Left kidney (tissue), 2 donors: ENCODE data around the gene PAH. TPM values are rescaled to one million over a fixed set of nuclear protein-coding genes. Genes with fewer than 3 reads are reported as not detected.
A peak's percentile ranks its signal among the peaks of the same experiment; 100 is the strongest.

Source experiments
- DNase-seq: peaks from one replicate; pipeline ENCODE4 v3.0.0-alpha.2; 2013
- polyA plus RNA-seq: library from polyadenylated mRNA; unstranded; fragments of 120-200 nt; gene quantifications from one replicate; pipeline ENCODE4 v1.2.1, GENCODE V29; 2013; ENCODE audit not compliant: insufficient read length

Gene PAH
- polyA plus RNA-seq, 1 donor, result 133 TPM

DNA sequence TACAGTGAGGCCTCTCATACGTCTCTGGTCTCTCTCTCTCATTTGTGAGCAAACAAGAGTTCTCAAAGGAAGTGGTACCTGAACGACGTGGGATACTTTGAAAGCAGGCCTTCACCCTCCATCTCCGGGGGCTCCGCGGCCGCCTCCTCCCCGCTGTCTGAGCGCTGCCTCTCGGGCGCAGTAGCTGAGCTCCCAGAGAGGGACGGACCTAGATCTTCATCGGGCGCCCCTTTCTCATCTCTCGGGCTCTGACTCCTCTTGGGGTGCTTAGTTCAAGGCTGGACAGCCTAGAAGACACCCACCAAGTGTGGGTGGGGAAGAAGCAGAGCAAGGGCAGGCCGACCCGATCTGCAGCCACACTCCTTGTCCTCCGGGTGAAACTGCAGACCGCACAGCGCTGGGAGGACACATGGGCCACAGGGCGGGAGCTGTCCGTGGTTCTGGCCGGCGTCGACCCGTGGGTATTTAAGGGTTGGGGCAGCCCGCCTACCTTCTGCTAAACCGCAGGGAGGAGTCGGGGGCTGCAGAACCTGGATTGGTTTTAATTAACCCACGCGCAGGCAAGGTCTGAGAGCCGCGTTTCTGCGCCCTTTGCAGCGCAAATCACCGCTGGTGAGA, 92.7 kb downstream of the PAH start:
- DNase-seq, result peak; percentile 72

- DNase-seq, result no peak
These were observed 95.9 kb downstream of the PAH start for GRCh38 chr12:102821149-102821548.

- DNase-seq, result no peak
These were observed 100.1 kb downstream of the PAH start for GRCh38 chr12:102816816-102817434.

DNA sequence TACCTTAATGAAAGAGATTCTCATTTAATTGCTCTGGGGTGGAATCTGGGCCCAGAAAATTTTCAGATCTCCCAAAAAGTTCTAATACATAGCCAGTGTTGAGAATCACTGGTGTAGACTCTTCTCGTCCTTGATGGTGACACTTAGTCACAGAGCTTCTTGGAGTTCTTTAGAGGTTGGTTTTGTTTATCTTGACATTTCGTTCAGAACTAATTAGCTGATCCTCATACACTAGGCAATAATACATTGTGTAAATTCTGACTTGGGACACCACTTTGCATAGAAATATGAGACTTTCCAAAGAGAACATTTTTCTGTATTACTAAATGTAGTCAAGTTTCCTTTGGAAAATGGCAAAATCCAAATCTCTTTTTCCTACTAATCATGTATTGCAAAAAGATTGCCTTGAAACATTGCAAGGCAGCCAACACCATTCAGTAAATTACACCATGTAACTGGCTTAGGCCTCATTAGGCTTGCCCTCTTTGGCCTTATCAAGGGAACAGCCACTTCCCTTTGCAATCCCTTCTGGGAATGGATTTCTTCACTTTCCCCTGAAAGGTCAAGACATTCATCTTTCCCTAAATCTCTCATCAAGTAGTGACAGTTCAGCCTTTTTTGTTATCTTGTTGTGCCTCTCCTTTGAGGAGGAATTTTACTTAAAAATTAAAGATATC, 102.2 kb downstream of the PAH start:
- no peak for DNase-seq

DNA sequence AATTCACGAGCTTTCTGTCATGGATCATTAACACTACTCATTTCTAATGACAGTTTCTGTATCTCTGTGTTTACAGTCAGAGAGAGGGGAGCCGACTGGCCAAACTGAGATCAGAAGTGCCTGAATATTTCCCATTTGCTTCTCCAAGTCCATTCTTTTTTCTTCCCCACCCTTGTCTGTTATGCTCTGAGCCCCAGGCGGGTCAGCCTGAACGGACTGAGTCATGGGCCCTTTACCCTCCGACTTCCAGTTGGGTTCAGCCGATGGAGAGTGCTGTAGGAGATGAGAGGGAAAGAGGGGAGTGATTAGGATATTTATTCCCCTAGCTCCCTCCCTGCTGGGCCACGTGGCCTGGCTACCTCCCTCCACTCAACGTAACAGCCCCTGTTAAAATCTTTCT, 104.7 kb downstream of the PAH start:
- no peak for DNase-seq

GRCh38 chr12:102811110-102811737, 105.8 kb downstream of the PAH start:
- no peak for DNase-seq

GRCh38 chr12:102808412-102808811, 108.6 kb downstream of the PAH start:
- no peak for DNase-seq

GRCh38 chr12:102806592-102806991, 110.5 kb downstream of the PAH start:
- no peak for DNase-seq

DNA sequence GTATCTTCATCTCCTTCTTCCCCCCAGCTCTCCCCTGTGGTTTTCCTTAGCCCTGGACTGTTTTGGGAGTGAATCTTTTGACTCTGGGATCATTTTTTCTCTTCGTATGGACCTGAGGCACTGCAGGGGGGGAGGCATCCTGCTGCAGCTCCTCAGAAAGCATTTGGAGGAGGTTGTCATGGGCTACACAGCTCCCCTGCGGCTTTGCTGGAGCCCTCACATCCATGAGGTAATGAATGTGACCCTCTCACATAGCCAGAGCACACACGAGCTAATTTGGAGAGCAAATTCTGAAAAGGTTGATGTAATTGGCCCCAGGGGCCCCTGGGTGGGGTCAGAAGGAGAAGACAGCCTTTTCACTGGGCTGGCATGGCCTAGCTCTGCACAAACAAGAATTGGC, 110.9 kb downstream of the PAH start:
- no peak for DNase-seq

GRCh38 chr12:102800565-102800964, 116.5 kb downstream of the PAH start:
- DNase-seq, result no peak

DNA sequence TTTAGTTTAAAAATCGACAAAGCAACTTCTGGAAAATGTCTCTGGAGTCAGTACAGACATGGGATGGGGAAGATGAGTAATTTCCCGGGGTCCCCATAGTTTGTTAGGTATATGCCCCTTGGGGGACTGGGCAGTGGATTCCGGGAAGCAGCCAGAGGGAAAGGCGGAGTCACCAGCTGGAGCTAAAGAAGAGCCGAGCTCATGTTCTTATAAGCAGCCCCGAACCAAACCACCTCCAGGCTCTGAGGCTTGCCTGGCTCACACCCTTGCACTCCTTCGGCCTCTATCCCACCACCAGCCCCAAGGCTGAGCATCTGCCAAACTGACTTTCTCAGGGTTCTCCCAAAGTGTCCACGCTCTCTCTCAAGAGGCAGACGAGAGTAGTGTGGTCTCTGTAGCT, 117.8 kb downstream of the PAH start:
- no peak for DNase-seq

GRCh38 chr12:102797528-102797927, 119.5 kb downstream of the PAH start:
- no peak for DNase-seq

DNA sequence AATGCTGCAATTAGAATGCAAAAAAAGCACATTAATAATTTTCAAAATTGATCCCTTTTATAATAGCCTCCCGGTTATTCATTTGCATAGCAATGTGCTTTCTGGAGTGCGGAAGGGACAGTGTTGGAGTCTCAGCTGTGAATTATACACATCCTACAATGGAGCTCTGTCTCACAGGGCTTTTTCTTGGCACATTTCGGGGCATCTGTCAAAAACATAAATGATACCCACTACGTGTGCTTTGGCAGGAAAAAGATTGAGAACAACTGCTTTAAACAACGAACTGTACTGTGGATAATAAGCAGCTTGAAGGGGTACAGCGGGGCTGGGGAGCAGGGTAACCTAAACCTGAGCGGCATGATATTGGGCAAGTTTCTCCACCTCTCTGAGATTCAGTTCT, 123.1 kb downstream of the PAH start:
- no peak for DNase-seq

Other genes with a start within 250 kb of the PAH start
- 0.08 TPM for gene ASCL1, start 40.4 kb upstream of the PAH start, polyA plus RNA-seq